GM23338 (cell line): Measurements from ENCODE around the gene PIP. TPM values are rescaled to one million over a fixed set of nuclear protein-coding genes. Genes with fewer than 3 reads are reported as not detected.
A peak's percentile ranks its signal among the peaks of the same experiment; 100 is the strongest.
"Not testable (repeated sequence)": the region's sequence is repeated elsewhere in the genome, so short reads cannot be mapped to it uniquely, and the experiment has no call there.

ENCODE experiments used
- ATAC-seq: fragments of 200-7000 bp; cut with Tn5 transposase; 3 replicates; pipeline ENCODE4 v1.9.1; 2020
- DNase-seq: peaks from one replicate; pipeline ENCODE4 v3.0.0-alpha.2; 2015; ENCODE audit warnings: low spot score
- H2AFZ ChIP-seq: fragments of 200-600 bp; sonication (generic); 2 replicates; pipeline ENCODE4 v1.8.0; 2016; ENCODE audit warnings: antibody characterized with exemption, mild to moderate bottlenecking, moderate library complexity
- H3F3A ChIP-seq: fragments of 200-600 bp; sonication (generic); replicated peaks from 2 replicates; pipeline ENCODE4 v1.8.0; 2017; ENCODE audit warnings: antibody characterized with exemption, mixed run types, low read depth
- H3K27ac ChIP-seq: fragments of 200-600 bp; sonication (generic); 2 replicates; pipeline ENCODE4 v1.6.1; 2016; ENCODE audit warnings: low read depth
- H3K27me3 ChIP-seq: fragments of 200-600 bp; sonication (generic); 2 replicates; pipeline ENCODE4 v1.8.0; 2016; ENCODE audit warnings: mild to moderate bottlenecking, mixed run types, moderate library complexity; ENCODE audit not compliant: insufficient read depth
- H3K36me3 ChIP-seq: fragments of 200-600 bp; sonication (generic); 2 replicates; pipeline ENCODE4 v1.8.0; 2016; ENCODE audit warnings: mild to moderate bottlenecking; ENCODE audit not compliant: insufficient read depth
- H3K4me1 ChIP-seq: fragments of 200-600 bp; sonication (generic); 2 replicates; pipeline ENCODE4 v1.8.0; 2016; ENCODE audit warnings: mild to moderate bottlenecking, moderate library complexity; ENCODE audit not compliant: insufficient read depth
- H3K4me2 ChIP-seq: fragments of 200-600 bp; sonication (generic); 2 replicates; pipeline ENCODE4 v1.7.1; 2017; ENCODE audit warnings: mixed run types
- H3K4me3 ChIP-seq: fragments of 200-600 bp; sonication (generic); 2 replicates; pipeline ENCODE4 v1.6.1; 2016; ENCODE audit warnings: mixed run types
- H3K79me2 ChIP-seq: fragments of 200-600 bp; sonication (generic); replicated peaks from 2 replicates; pipeline ENCODE4 v1.8.0; 2017; ENCODE audit warnings: mild to moderate bottlenecking; ENCODE audit not compliant: insufficient read depth
- H3K9me2 ChIP-seq: fragments of 200-600 bp; sonication (generic); 2 replicates; pipeline ENCODE4 v1.8.0; 2017; ENCODE audit not compliant: insufficient read depth
- H4K20me1 ChIP-seq: fragments of 200-600 bp; sonication (generic); replicated peaks from 2 replicates; pipeline ENCODE4 v1.8.0; 2017; ENCODE audit warnings: mild to moderate bottlenecking; ENCODE audit not compliant: insufficient read depth
- H3K27ac Mint-ChIP-seq: 2 replicates; pipeline ENCODE4 v1.8.0; 2020; ENCODE audit warnings: inconsistent platforms, mild to moderate bottlenecking, moderate library complexity, mixed read lengths
- H3K27me3 Mint-ChIP-seq: 3 replicates; pipeline ENCODE4 v1.8.0; 2022; ENCODE audit warnings: low read depth, mild to moderate bottlenecking, moderate library complexity, mixed read lengths, inconsistent platforms; ENCODE audit not compliant: insufficient read depth, poor library complexity
- H3K36me3 Mint-ChIP-seq: 3 replicates; pipeline ENCODE4 v1.8.0; 2021; ENCODE audit warnings: low read depth, mild to moderate bottlenecking, inconsistent platforms, moderate library complexity, mixed read lengths
- H3K4me1 Mint-ChIP-seq: 3 replicates; pipeline ENCODE4 v1.8.0; 2020; ENCODE audit warnings: mild to moderate bottlenecking, inconsistent platforms, mixed read lengths
- H3K4me3 Mint-ChIP-seq: 3 replicates; pipeline ENCODE4 v1.8.0; 2021; ENCODE audit warnings: moderate library complexity, mild to moderate bottlenecking, inconsistent platforms, mixed read lengths
- H3K9me3 Mint-ChIP-seq: 3 replicates; pipeline ENCODE4 v1.8.0; 2020; ENCODE audit warnings: moderate library complexity, mild to moderate bottlenecking, inconsistent platforms, mixed read lengths
- CREB1 ChIP-seq: fragments of 250-450 bp; sonication (Bioruptor Pico); IDR thresholded peaks from 2 replicates; pipeline ENCODE4 v1.5.0; 2020; ENCODE audit warnings: low read depth, mild to moderate bottlenecking, moderate library complexity
- EZH2 ChIP-seq: fragments of 200-600 bp; sonication (generic); IDR thresholded peaks from one replicate; pipeline ENCODE4 v1.8.0; 2017; ENCODE audit warnings: antibody characterized with exemption, mild to moderate bottlenecking, low read depth; ENCODE audit not compliant: unreplicated experiment
- NANOG ChIP-seq: IDR thresholded peaks from 2 replicates; pipeline ENCODE4 v1.6.1; 2016; ENCODE audit warnings: antibody characterized with exemption, borderline replicate concordance
- REST ChIP-seq: IDR thresholded peaks from one replicate; pipeline ENCODE4 v1.6.1; 2018; ENCODE audit warnings: antibody characterized with exemption; ENCODE audit not compliant: unreplicated experiment
- STAT1 ChIP-seq: IDR thresholded peaks from one replicate; pipeline ENCODE4 v1.6.1; 2016; ENCODE audit warnings: antibody characterized with exemption; ENCODE audit not compliant: unreplicated experiment
- ZNF462 ChIP-seq: fragments of 250-450 bp; sonication (Bioruptor Pico); IDR thresholded peaks from 2 replicates; pipeline ENCODE4 v1.5.0; 2020; ENCODE audit warnings: mild to moderate bottlenecking, moderate library complexity
- polyA plus RNA-seq: library from polyadenylated mRNA; unstranded; fragments of >200 nt; fragmentation: Nextera tagmentation; extraction: Ambion mirVana; gene quantifications from 2 replicates; pipeline ENCODE4 v1.2.1, GENCODE V29; 2016
- total RNA-seq: library from RNA; depleted of rRNA; stranded (reverse); fragments of >200 nt; shearing (Covaris generic); gene quantifications from 2 replicates; pipeline ENCODE4 v1.2.3, GENCODE V29; 2014

PIP gene
- total and polyA plus RNA-seq, 2 experiments from 2014 or later, result not detected

- no peaks in the 10 kb centered on the region for H3K9me2 ChIP-seq
- no peaks in the 10 kb centered on the region for H3K27me3 ChIP-seq
- no peak overlapping the region for H3K27ac ChIP-seq
- no peak for TF ChIP-seq CREB1
- TF ChIP-seq NANOG, result no peak
- no peak for TF ChIP-seq EZH2
- TF ChIP-seq REST, result no peak
- no peak for TF ChIP-seq STAT1
- Mint-ChIP-seq H3K27me3 (no peaks in the 10 kb centered on the region), H3K9me3 (peaks cover 24% of the 10 kb centered on the region; the same call in 2 of the 3 replicates), H3K4me1 (no peaks in the 10 kb centered on the region), H3K36me3 (peaks cover 2% of the 10 kb centered on the region; the same call in 1 of the 3 replicates), H3K4me3 (no peak overlapping the region), H3K27ac (no peak overlapping the region)
- peaks cover 7% of the 10 kb centered on the region; the same call in 1 of the 2 replicates for H3K36me3 ChIP-seq
- H3K4me2 ChIP-seq, result no peak overlapping the region
- no peaks in the 10 kb centered on the region for H3K4me1 ChIP-seq
- ATAC-seq, result no peak
- H3K79me2 ChIP-seq, result no peaks in the 10 kb centered on the region
- no peaks in the 10 kb centered on the region for H4K20me1 ChIP-seq
- DNase-seq, result peak; percentile 18
- no peaks in the 10 kb centered on the region for H3F3A ChIP-seq
- H3K4me3 ChIP-seq, result no peak overlapping the region
- no peak overlapping the region for H2AFZ ChIP-seq
Measured at GRCh38 chr7:143177374-143178119, 45.7 kb downstream of the PIP start.

- not testable (repeated sequence) for H4K20me1 ChIP-seq, H2AFZ ChIP-seq, H3K4me2 ChIP-seq, H3K4me3 ChIP-seq, H3K79me2 ChIP-seq, H3K27ac Mint-ChIP-seq, DNase-seq, H3K27me3 Mint-ChIP-seq, H3K9me2 ChIP-seq, H3K36me3 ChIP-seq, H3K36me3 Mint-ChIP-seq, H3K4me1 Mint-ChIP-seq, H3K4me1 ChIP-seq, ATAC-seq, H3F3A ChIP-seq, H3K27ac ChIP-seq, H3K4me3 Mint-ChIP-seq, H3K27me3 ChIP-seq
- peaks cover 24% of the 10 kb centered on the region; the same call in 2 of the 3 replicates for H3K9me3 Mint-ChIP-seq
Measured at GRCh38 chr7:143180771-143181170, 48.9 kb downstream of the PIP start.

GRCh38 chr7:143181349-143181748 lies 49.5 kb downstream of the PIP start:
- Histone ChIP-seq H4K20me1 (no peaks in the 10 kb centered on the region), H3K79me2 (no peaks in the 10 kb centered on the region), H3K9me2 (no peaks in the 10 kb centered on the region), H2AFZ (0 out of 2 replicates have a peak overlapping the region, but pooled peaks have one; percentile 66), H3K4me1 (peaks cover 8% of the 10 kb centered on the region; the same call in 1 of the 2 replicates), H3K27ac (no peak overlapping the region), H3K4me3 (no peak overlapping the region), H3K27me3 (no peaks in the 10 kb centered on the region), H3K36me3 (peaks cover 7% of the 10 kb centered on the region; the same call in 1 of the 2 replicates), H3F3A (no peaks in the 10 kb centered on the region), H3K4me2 (no peak overlapping the region)
- peaks cover 8% of the 10 kb centered on the region; the same call in 2 of the 3 replicates for H3K4me1 Mint-ChIP-seq
- peaks cover 24% of the 10 kb centered on the region; the same call in 2 of the 3 replicates for H3K9me3 Mint-ChIP-seq
- H3K4me3 Mint-ChIP-seq, result no peak overlapping the region
- no peak for DNase-seq
- no peaks in the 10 kb centered on the region for H3K27me3 Mint-ChIP-seq
- no peak for ATAC-seq
- H3K27ac Mint-ChIP-seq, result no peak overlapping the region
- H3K36me3 Mint-ChIP-seq, result peaks cover 2% of the 10 kb centered on the region; the same call in 1 of the 3 replicates
- TF ChIP-seq ZNF462 (CRISPR knock-in tag), result no peak
- TF ChIP-seq STAT1, result no peak
